Fibroblast of peridontal ligament (primary cell): ENCODE measurements around the gene HOXA10.
A peak's percentile ranks its signal among the peaks of the same experiment; 100 is the strongest.

Source experiments
- DNase-seq: peaks from one replicate; pipeline ENCODE4 v3.0.0-alpha.2; 2010; ENCODE audit errors: extremely low read depth

The HOXA10 gene

GRCh38 chr7:27173956-27174873 lies at the start of gene HOXA10:
HOXA10 (minus strand) TSS chr7:27174320; CDS start chr7:27174306, 14 bp downstream.
- DNase-seq: no peak

DNA sequence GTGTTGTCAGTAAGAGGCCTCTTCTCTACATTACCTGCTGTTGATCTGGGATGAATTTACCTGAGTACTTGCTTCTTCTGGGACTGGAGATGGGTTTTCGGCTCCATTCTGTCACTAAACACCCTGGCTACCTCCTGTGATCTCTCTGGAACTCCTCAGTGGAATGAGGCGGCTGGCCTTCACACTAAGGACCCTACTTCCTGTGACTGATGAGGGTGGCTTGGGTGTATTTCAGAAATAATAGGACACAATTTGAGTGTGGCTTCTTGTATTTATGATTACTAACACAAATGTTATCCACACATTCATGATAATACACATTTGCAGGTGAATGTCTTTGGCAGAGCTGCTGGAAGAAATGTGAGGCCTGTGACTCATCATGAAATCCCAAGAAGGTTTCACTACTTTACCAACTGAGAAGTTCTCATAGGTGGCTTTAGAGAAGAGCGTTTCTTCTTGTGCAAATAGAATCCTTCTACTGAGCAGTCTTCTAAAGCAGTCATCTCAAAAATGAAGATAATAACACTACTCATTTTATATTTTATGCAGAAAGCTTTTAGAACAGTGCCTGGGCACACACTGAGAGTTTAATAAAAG lies 47.2 kb upstream of the HOXA10 start:
- DNase-seq: no peak

- no peak for DNase-seq
Observed at GRCh38 chr7:27220440-27220955, 46.4 kb upstream of the HOXA10 start.

DNA sequence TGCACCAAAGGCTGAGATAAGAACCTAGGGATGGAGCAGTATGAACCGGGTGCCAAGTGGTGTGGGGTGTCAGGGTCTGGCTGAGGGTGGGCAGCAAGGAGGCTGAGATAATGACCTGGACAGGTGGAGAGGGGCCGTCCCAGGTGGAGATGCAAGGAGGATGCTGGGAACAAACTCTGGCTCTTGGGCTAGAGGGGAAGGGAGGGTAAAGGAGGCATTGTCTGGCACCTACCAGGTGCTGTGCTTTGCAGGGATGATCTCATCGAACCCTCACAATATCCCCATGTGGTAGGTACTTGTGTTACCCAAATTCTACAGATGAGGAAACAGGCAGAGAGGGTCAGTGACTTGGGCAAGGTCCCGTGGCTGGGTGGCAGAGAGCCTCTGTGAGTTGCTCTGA lies 45.7 kb upstream of the HOXA10 start:
- no peak for DNase-seq

DNA sequence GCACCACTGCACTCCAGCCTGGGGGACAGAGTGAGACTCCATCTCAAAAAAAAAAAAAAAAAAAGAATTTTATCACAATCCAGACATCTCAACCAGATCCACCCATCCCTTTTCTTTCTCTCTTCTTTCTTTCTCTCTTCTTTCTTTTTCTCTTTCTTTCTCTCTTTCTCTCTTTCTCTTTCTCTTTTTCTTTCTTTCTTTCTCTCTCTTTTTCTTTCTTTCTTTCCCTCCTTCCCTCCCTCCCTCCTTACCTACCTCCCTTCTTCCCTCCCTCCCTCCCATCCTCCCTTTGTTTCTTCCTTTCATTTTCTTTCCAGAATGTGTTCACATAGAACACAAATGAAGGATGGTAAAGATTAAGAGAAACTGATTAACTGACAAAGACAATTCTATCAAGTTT lies 43.8 kb upstream of the HOXA10 start:
- DNase-seq: no peak

- no peak for DNase-seq
Observed at GRCh38 chr7:27215356-27215755, 41.2 kb upstream of the HOXA10 start.

GRCh38 chr7:27214239-27214950 lies 40.3 kb upstream of the HOXA10 start:
- no peak for DNase-seq

GRCh38 chr7:27213433-27214238 lies 39.5 kb upstream of the HOXA10 start:
- DNase-seq: no peak

- DNase-seq: no peak
Observed at GRCh38 chr7:27212497-27213432, 38.6 kb upstream of the HOXA10 start.

- DNase-seq: no peak
Observed at GRCh38 chr7:27211764-27212204, 37.7 kb upstream of the HOXA10 start.

GRCh38 chr7:27211084-27211446 lies 36.9 kb upstream of the HOXA10 start:
- no peak for DNase-seq

DNA sequence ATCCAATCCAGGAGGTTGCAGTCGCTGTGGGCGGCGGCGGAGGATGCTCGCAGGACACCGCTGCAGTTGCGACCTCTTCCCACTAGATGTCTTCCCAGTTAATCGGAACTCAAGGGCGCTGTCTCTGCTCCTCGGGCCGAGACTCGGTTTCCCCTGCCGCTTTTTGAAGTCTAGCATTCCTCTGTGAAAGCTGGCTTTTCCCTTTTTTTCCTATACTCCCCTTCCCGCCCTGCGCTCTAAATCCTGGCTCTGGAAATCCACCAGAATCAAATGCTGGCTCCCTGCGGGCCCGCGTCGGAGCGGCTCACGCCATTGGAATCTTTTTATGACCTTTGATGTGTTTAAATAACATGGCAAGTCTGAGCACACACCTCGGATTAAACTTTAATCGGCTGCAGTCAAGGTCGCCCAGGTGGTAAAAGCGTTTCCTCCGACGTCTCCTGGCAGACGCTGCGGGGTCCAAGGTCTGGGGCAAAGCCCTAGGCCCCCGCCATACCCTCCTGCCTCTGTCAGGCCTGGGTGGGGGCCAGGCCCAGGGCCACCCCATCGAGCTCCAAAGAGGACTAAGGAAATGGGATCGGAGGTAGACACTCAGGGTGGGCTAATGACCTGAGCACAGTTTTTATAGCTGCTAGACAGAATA lies 36.4 kb upstream of the HOXA10 start:
- peak; percentile 25 for DNase-seq

- no peak for DNase-seq
Observed at GRCh38 chr7:27209933-27210440, 35.9 kb upstream of the HOXA10 start.

DNA sequence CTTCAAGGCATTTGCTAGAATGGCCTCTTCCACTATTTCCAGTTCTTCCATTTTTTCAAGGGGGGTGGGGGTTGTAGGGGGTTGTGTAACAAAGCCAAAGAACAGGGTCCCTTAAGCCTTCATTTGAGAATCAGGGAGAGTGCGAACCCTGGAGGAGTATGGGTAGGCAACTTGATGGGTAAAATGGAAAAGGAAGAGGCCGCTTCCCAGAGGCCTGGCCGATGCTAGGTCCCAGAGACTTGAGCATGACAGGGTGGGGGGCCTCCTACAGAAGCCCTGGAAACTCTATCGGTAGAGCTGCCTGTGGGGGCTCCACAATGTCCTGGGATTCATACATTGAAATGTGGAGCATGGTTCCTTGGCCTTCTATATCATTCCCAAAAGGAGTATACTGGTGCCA lies 34.9 kb upstream of the HOXA10 start:
- no peak for DNase-seq

- DNase-seq: no peak
Observed at GRCh38 chr7:27207348-27207985, 33.3 kb upstream of the HOXA10 start.

- DNase-seq: no peak
Observed at GRCh38 chr7:27205325-27206280, 31.5 kb upstream of the HOXA10 start.

DNA sequence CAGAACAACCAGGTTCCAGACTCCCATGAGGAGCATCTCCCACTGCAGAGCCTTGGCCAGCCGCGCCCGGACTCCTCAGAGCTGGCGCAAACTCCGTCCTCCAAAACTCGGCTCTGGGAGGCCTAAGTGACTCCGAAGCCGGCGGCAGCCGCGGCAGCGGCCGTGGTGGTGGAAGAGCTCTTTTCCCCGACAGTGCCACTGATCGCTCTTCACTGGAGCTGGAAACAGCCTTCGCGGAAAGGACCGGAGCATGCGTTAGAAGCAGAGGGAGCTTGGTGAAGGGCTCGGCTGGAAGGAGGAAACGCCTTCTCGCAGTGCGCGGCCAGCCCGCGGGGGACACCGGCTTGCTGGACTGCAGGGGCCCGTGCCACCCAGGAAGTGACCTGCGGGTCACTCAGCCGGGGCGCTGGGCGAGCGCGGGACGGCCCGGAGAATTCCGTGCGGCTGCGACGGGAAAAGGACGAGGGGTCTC lies 30.8 kb upstream of the HOXA10 start:
- no peak for DNase-seq
